ENCODE data around the gene CHD3. TPM values are rescaled to one million over a fixed set of nuclear protein-coding genes. Genes with fewer than 3 reads are reported as not detected.

Gene CHD3
- total RNA-seq, 1 donor from 2014 or later = 339 TPM

DNA sequence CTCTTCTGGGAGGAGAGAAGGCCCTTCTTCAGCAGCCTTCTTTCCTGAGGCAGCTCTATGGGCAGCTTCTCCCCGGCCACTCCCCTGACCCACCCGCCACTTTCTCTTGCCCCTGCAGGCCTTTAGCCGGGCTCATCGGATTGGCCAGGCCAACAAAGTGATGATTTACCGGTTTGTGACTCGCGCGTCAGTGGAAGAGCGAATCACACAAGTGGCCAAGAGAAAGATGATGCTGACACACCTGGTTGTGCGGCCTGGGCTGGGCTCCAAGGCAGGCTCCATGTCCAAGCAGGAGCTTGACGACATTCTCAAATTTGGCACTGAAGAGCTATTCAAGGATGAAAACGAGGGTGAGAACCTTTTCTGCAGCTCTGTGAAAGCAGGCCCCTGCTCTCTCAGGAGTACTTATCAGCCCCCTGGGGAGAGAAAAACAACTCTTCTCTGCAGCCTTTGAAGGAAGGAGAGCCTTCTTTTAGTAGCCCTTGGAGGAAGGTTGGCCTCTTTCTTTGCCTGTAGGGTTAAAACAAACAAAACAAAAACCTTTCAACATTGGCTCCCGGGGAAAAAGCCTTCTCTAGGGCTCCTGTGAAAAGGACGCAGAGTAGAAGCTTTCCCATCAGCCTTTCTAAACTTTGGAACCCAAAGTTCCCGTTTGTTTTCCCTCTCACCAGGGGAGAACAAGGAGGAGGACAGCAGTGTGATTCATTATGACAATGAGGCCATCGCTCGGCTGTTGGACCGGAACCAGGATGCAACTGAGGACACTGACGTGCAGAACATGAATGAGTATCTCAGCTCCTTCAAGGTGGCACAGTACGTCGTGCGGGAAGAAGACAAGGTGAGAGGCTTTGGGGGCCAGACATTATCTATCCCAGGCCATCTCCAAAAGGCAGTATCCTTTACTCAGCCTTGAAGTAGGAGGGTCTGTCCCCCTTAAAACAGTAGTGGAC lies 14.8 kb downstream of the CHD3 start:
- no peak for TF ChIP-seq CTCF (IDR thresholded peaks at IDR 0.05; ENCODE audit: unreplicated experiment)
- H3K4me1 Mint-ChIP-seq = no peaks in the 10 kb centered on the region
- no peak for DNase-seq (ENCODE audit: low spot score in 2 of 2, unreplicated experiment in 2 of 2)
- H3K9me3 Mint-ChIP-seq = no peaks in the 10 kb centered on the region
- H3K27ac Mint-ChIP-seq = no peak overlapping the region
- H3K36me3 Mint-ChIP-seq = peaks cover 69% of the 10 kb centered on the region
- H3K4me3 Mint-ChIP-seq = no peak overlapping the region
- H3K27me3 Mint-ChIP-seq (ENCODE audit: low read depth) = no peaks in the 10 kb centered on the region

DNA sequence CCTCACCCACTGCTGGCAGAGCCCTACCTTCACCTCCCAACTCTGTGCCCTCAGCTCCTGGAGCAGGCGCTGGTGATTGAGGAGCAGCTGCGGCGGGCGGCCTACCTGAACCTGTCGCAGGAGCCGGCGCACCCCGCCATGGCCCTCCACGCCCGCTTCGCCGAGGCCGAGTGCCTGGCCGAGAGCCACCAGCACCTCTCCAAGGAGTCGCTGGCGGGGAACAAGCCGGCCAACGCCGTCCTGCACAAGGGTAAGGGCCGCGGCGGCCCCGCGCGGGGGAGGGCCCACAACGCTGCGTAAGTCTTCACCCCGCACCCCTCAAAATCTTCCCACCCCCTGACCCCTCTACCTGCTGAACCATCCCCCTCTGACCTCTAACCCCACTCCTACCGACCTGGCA lies 20.5 kb downstream of the CHD3 start:
- Mint-ChIP-seq H3K4me3 (no peak overlapping the region), H3K4me1 (peaks cover 10% of the 10 kb centered on the region), H3K27ac (no peak overlapping the region), H3K27me3 (ENCODE audit: low read depth) (no peaks in the 10 kb centered on the region), H3K9me3 (no peaks in the 10 kb centered on the region), H3K36me3 (peaks cover 64% of the 10 kb centered on the region)
- TF ChIP-seq CTCF (IDR thresholded peaks at IDR 0.05; ENCODE audit: unreplicated experiment) = no peak
- DNase-seq (ENCODE audit: low spot score in 2 of 2, unreplicated experiment in 2 of 2) = no peak

DNA sequence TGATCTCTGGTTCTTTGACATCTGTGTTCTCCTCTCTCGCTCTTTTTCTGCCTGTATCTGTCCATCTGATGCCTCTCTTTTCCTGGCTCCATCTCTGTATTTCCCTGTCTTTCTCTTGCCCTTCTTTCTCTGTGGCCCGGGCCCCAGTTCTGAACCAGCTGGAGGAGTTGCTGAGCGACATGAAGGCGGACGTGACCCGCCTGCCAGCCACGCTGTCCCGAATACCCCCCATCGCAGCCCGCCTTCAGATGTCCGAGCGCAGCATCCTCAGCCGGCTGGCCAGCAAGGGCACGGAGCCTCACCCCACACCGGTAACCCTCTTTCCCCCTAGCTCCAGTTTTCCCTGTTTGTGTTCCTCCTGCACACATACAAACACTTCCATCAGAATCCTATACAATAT lies 21.7 kb downstream of the CHD3 start:
- peaks cover 17% of the 10 kb centered on the region for H3K4me1 Mint-ChIP-seq
- TF ChIP-seq CTCF (IDR thresholded peaks at IDR 0.05; ENCODE audit: unreplicated experiment) = no peak
- H3K27me3 Mint-ChIP-seq (ENCODE audit: low read depth) = no peaks in the 10 kb centered on the region
- DNase-seq (ENCODE audit: low spot score in 2 of 2, unreplicated experiment in 2 of 2) = no peak
- H3K27ac Mint-ChIP-seq = no peak overlapping the region
- peaks cover 54% of the 10 kb centered on the region for H3K36me3 Mint-ChIP-seq
- H3K9me3 Mint-ChIP-seq = no peaks in the 10 kb centered on the region
- H3K4me3 Mint-ChIP-seq = no peak overlapping the region

- Mint-ChIP-seq H3K27ac (peak overlapping the region; percentile 4), H3K27me3 (ENCODE audit: low read depth) (no peaks in the 10 kb centered on the region), H3K4me1 (peaks cover 21% of the 10 kb centered on the region), H3K36me3 (peaks cover 51% of the 10 kb centered on the region), H3K4me3 (no peak overlapping the region), H3K9me3 (no peaks in the 10 kb centered on the region)
- DNase-seq (ENCODE audit: low spot score in 2 of 2, unreplicated experiment in 2 of 2) = no peak
- TF ChIP-seq CTCF (IDR thresholded peaks at IDR 0.05; ENCODE audit: unreplicated experiment) = no peak
These were observed 22.1 kb downstream of the CHD3 start for GRCh38 chr17:7910711-7911110.

- no peaks in the 10 kb centered on the region for H3K9me3 Mint-ChIP-seq
- H3K36me3 Mint-ChIP-seq = peaks cover 48% of the 10 kb centered on the region
- H3K27ac Mint-ChIP-seq = no peak overlapping the region
- DNase-seq (ENCODE audit: low spot score in 2 of 2, unreplicated experiment in 2 of 2) = no peak
- peaks cover 21% of the 10 kb centered on the region for H3K4me1 Mint-ChIP-seq
- H3K27me3 Mint-ChIP-seq (ENCODE audit: low read depth) = no peaks in the 10 kb centered on the region
- no peak overlapping the region for H3K4me3 Mint-ChIP-seq
- TF ChIP-seq CTCF (IDR thresholded peaks at IDR 0.05; ENCODE audit: unreplicated experiment) = no peak
These were observed 22.5 kb downstream of the CHD3 start for GRCh38 chr17:7911116-7911515.

Measured in mesothelial cell of epicardium (in vitro differentiated cells).